Measurements from ENCODE around the gene DSG2.
"Not testable (repeated sequence)": the region's sequence is repeated elsewhere in the genome, so short reads cannot be mapped to it uniquely, and the experiment has no call there.

Gene DSG2

GRCh38 chr18:31493171-31493570, 4.8 kb upstream of the DSG2 start:
- TF ChIP-seq CTCF (IDR thresholded peaks at IDR 0.05; ENCODE audit: insufficient read depth, low read length, poor library complexity, severe bottlenecking): no peak
- Histone ChIP-seq H3K4me3 (replicated peaks; ENCODE audit: low read depth, low read length) (no peak overlapping the region), H3K27me3 (replicated peaks; ENCODE audit: control insufficient read depth, insufficient read depth, low read length) (no peaks in the 10 kb centered on the region), H3K36me3 (ENCODE audit: control insufficient read depth, insufficient read depth, low read length) (no peaks in the 10 kb centered on the region)
- no peak for DNase-seq (ENCODE audit: extremely low read depth, insufficient read length)

GRCh38 chr18:31493941-31494340, 4.0 kb upstream of the DSG2 start:
- no peaks in the 10 kb centered on the region for H3K36me3 ChIP-seq (ENCODE audit: control insufficient read depth, insufficient read depth, low read length)
- no peak for TF ChIP-seq CTCF (IDR thresholded peaks at IDR 0.05; ENCODE audit: insufficient read depth, low read length, poor library complexity, severe bottlenecking)
- H3K27me3 ChIP-seq (replicated peaks; ENCODE audit: control insufficient read depth, insufficient read depth, low read length): no peaks in the 10 kb centered on the region
- H3K4me3 ChIP-seq (replicated peaks; ENCODE audit: low read depth, low read length): no peak overlapping the region
- no peak for DNase-seq (ENCODE audit: extremely low read depth, insufficient read length)

GRCh38 chr18:31494705-31495244, 3.2 kb upstream of the DSG2 start:
- not testable (repeated sequence) for DNase-seq (ENCODE audit: extremely low read depth, insufficient read length); H3K4me3 ChIP-seq (replicated peaks; ENCODE audit: low read depth, low read length)

GRCh38 chr18:31497404-31497835, 557 bp upstream of the DSG2 start:
- Histone ChIP-seq H3K27me3 (replicated peaks; ENCODE audit: control insufficient read depth, insufficient read depth, low read length) (no peaks in the 10 kb centered on the region), H3K36me3 (ENCODE audit: control insufficient read depth, insufficient read depth, low read length) (no peaks in the 10 kb centered on the region), H3K4me3 (replicated peaks; ENCODE audit: low read depth, low read length) (peak overlapping the region; percentile 87)
- TF ChIP-seq CTCF (IDR thresholded peaks at IDR 0.05; ENCODE audit: insufficient read depth, low read length, poor library complexity, severe bottlenecking): no peak
- DNase-seq (ENCODE audit: extremely low read depth, insufficient read length): no peak

More at GRCh38 chr18:31494705-31495244, 3.2 kb upstream of the DSG2 start:
- H3K27me3 ChIP-seq (replicated peaks; ENCODE audit: control insufficient read depth, insufficient read depth, low read length); H3K36me3 ChIP-seq (ENCODE audit: control insufficient read depth, insufficient read depth, low read length): not testable (repeated sequence)

GRCh38 chr18:31498574-31499524, 872 bp downstream of the DSG2 start:
- H3K36me3 ChIP-seq (ENCODE audit: control insufficient read depth, insufficient read depth, low read length): no peaks in the 10 kb centered on the region
- no peaks in the 10 kb centered on the region for H3K27me3 ChIP-seq (replicated peaks; ENCODE audit: control insufficient read depth, insufficient read depth, low read length)
- no peak for TF ChIP-seq CTCF (IDR thresholded peaks at IDR 0.05; ENCODE audit: insufficient read depth, low read length, poor library complexity, severe bottlenecking)
- no peak for DNase-seq (ENCODE audit: extremely low read depth, insufficient read length)
- H3K4me3 ChIP-seq (replicated peaks; ENCODE audit: low read depth, low read length): peak overlapping the region; percentile 87

GRCh38 chr18:31500051-31500688, 2.2 kb downstream of the DSG2 start:
- H3K4me3 ChIP-seq (replicated peaks; ENCODE audit: low read depth, low read length): peak overlapping the region; percentile 87

More at GRCh38 chr18:31500051-31500688, 2.2 kb downstream of the DSG2 start:
- no peaks in the 10 kb centered on the region for H3K27me3 ChIP-seq (replicated peaks; ENCODE audit: control insufficient read depth, insufficient read depth, low read length)
- peak; percentile 76 for DNase-seq (ENCODE audit: extremely low read depth, insufficient read length)
- H3K36me3 ChIP-seq (ENCODE audit: control insufficient read depth, insufficient read depth, low read length): no peaks in the 10 kb centered on the region
- no peak for TF ChIP-seq CTCF (IDR thresholded peaks at IDR 0.05; ENCODE audit: insufficient read depth, low read length, poor library complexity, severe bottlenecking)

Measured in GM06990 (cell line).